GM12801 (cell line): ENCODE measurements around the gene USP3.

Experiments used
- CTCF ChIP-seq: IDR thresholded peaks from one replicate; pipeline ENCODE4 v1.5.1; 2011; ENCODE audit warnings: control low read depth; ENCODE audit not compliant: insufficient read length; ENCODE audit errors: extremely low read depth

USP3 gene

GRCh38 chr15:63603516-63603915, 99.1 kb downstream of the USP3 start:
- TF ChIP-seq CTCF: no peak

GRCh38 chr15:63604281-63604680, 99.9 kb downstream of the USP3 start:
- TF ChIP-seq CTCF: no peak

GRCh38 chr15:63605036-63605435, 100.6 kb downstream of the USP3 start:
- no peak for TF ChIP-seq CTCF

GRCh38 chr15:63605816-63606215, 101.4 kb downstream of the USP3 start:
- TF ChIP-seq CTCF: no peak

GRCh38 chr15:63606308-63606707, 101.9 kb downstream of the USP3 start:
- TF ChIP-seq CTCF: no peak

GRCh38 chr15:63608989-63609388, 104.6 kb downstream of the USP3 start:
- TF ChIP-seq CTCF: no peak

- no peak for TF ChIP-seq CTCF
Measured at GRCh38 chr15:63609448-63609847, 105.1 kb downstream of the USP3 start.
